A549 treated with Mapracorat at 1 μM for 4 hours (cell line): ENCODE data around the gene HS1BP3. TPM values are rescaled to one million over a fixed set of nuclear protein-coding genes. Genes with fewer than 3 reads are reported as not detected.

Experiments used
- total RNA-seq: library from RNA; stranded (reverse); fragments of 200-300 nt; extraction: Qiagen RNA extraction; gene quantifications from 5 replicates; pipeline ENCODE4 v1.2.3, GENCODE V29; 2022

The HS1BP3 gene
- total RNA-seq, result 40.5 to 50.7 TPM (median 46.5 TPM) in 5 replicates

GRCh38 chr2:20650877-20651730 lies at the start of gene HS1BP3:
HS1BP3 (minus strand) TSS chr2:20651098; CDS start chr2:20651063, 35 bp downstream.

GRCh38 chr2:20666304-20667150 lies 15.6 kb upstream of the HS1BP3 start, which contains the start of gene GDF7:
GDF7 (plus strand) TSS chr2:20667144; CDS start chr2:20667240, 96 bp downstream.

Other genes starting within 250 kb of the HS1BP3 start
- gene RHOB, start 204.0 kb downstream of the HS1BP3 start, total RNA-seq, result 280 to 437 TPM (median 397 TPM) in 5 replicates
- 0.02 to 0.13 TPM (median 0.09 TPM) in 5 replicates for gene GDF7, start 16.0 kb upstream of the HS1BP3 start, total RNA-seq
- 14.4 to 19.3 TPM (median 17.9 TPM) in 5 replicates for gene LDAH, start 172.0 kb upstream of the HS1BP3 start, total RNA-seq